Measurements from ENCODE around the gene STOML1. TPM values are rescaled to one million over a fixed set of nuclear protein-coding genes. Genes with fewer than 3 reads are reported as not detected.
A peak's percentile ranks its signal among the peaks of the same experiment; 100 is the strongest.

The STOML1 gene
- polyA plus RNA-seq, 2 of the 4 experiments (the other 2 are of a cell fraction) = 4.3 to 4.9 TPM

GRCh38 chr15:74019734-74020133 lies 27.6 kb upstream of the STOML1 start:
- ATAC-seq = no peak
- CTCF ChIA-PET = interaction anchor here (0.6 kb wide), 1 partner anchor 288 kb away, joined by 3 read pairs; no protein-coding TSS in a partner anchor
- Histone ChIP-seq H3K4me2 (no peak overlapping the region), H3K27ac (no peak overlapping the region), H3K4me3 (no peak overlapping the region), H3K9me3 (no peaks in the 10 kb centered on the region), H3K4me1 (no peaks in the 10 kb centered on the region)
- WGBS (ENCODE audit: missing lambda C conversion rate) = 79% methylated on average over 2 of the region's 2 CpGs
- TF ChIP-seq RARB (CRISPR knock-in tag; IDR thresholded peaks at IDR 0.05) (no peak), RFX5 (IDR thresholded peaks at IDR 0.05) (no peak), NPAS2 (CRISPR knock-in tag; IDR thresholded peaks at IDR 0.05; ENCODE audit: borderline replicate concordance) (no peak), USF2 (IDR thresholded peaks at IDR 0.05) (no peak), MYC (IDR thresholded peaks at IDR 0.05; ENCODE audit: borderline replicate concordance, low read length) (no peak), BHLHE40 (IDR thresholded peaks at IDR 0.05; ENCODE audit: low read depth, low read length) (no peak), ZNF302 (CRISPR knock-in tag; IDR thresholded peaks at IDR 0.05) (no peak), EP300 (IDR thresholded peaks at IDR 0.05) (no peak), ATOH8 (CRISPR knock-in tag; IDR thresholded peaks at IDR 0.05; ENCODE audit: low read depth) (no peak), CHD2 (IDR thresholded peaks at IDR 0.05; ENCODE audit: low read length, partially characterized antibody) (no peak)
- no peak for FAIRE-seq
- POLR2A ChIA-PET = no interaction called here
- no peak for DNase-seq (ENCODE audit: low read depth in 1 of 2, low spot score in 1 of 2)

GRCh38 chr15:74013374-74013894 lies 21.3 kb upstream of the STOML1 start:
- WGBS (ENCODE audit: missing lambda C conversion rate) = 88% methylated on average over 2 of the region's 2 CpGs
- Histone ChIP-seq H3K27ac (no peak overlapping the region), H3K4me2 (no peak overlapping the region), H3K9me3 (no peaks in the 10 kb centered on the region), H3K4me3 (no peak overlapping the region), H3K4me1 (peaks cover 15% of the 10 kb centered on the region)
- TF ChIP-seq PHF8 (IDR thresholded peaks at IDR 0.05; ENCODE audit: borderline replicate concordance, low read depth) = no peak
- peak; percentile 63 for TF ChIP-seq MAFK (IDR thresholded peaks at IDR 0.05; ENCODE audit: partially characterized antibody)
- ChIA-PET CTCF (interaction anchor here (1.0 kb wide), 1 partner anchor 11 kb away, joined by 4 read pairs; no protein-coding TSS in a partner anchor), POLR2A (no interaction called here)
- ATAC-seq (no peak), DNase-seq (ENCODE audit: low read depth in 1 of 2, low spot score in 1 of 2) (no peak), FAIRE-seq (no peak)

- no peak for FAIRE-seq
- 50% methylated on average over 2 of the region's 2 CpGs for WGBS (ENCODE audit: missing lambda C conversion rate)
- Histone ChIP-seq H3K9me3 (no peaks in the 10 kb centered on the region), H3K4me1 (peaks cover 15% of the 10 kb centered on the region), H3K27ac (peak overlapping the region; percentile 41 to 47; a peak in 5 of 6 replicates), H3K4me2 (peak overlapping the region; percentile 57), H3K4me3 (no peak overlapping the region)
- TF ChIP-seq TFCP2L1 (CRISPR knock-in tag; IDR thresholded peaks at IDR 0.05) (no peak), ELK1 (IDR thresholded peaks at IDR 0.05; ENCODE audit: low read depth, low read length) (no peak), FOSB (CRISPR knock-in tag; IDR thresholded peaks at IDR 0.05) (no peak), HES2 (IDR thresholded peaks at IDR 0.05) (no peak), CHD2 (IDR thresholded peaks at IDR 0.05; ENCODE audit: low read length, partially characterized antibody) (no peak), ZC3H11A (IDR thresholded peaks at IDR 0.05) (no peak), EHMT2 (IDR thresholded peaks at IDR 0.05; ENCODE audit: low read depth) (no peak), RARB (CRISPR knock-in tag; IDR thresholded peaks at IDR 0.05) (no peak), KDM1A (IDR thresholded peaks at IDR 0.05; ENCODE audit: low read depth) (no peak), CEBPB (IDR thresholded peaks at IDR 0.05) (no peak), BHLHE40 (IDR thresholded peaks at IDR 0.05; ENCODE audit: low read depth, low read length) (no peak), HDAC2 (IDR thresholded peaks at IDR 0.05) (no peak), HEYL (CRISPR knock-in tag; IDR thresholded peaks at IDR 0.05) (no peak), RFX5 (IDR thresholded peaks at IDR 0.05) (no peak), CHD4 (IDR thresholded peaks at IDR 0.05; ENCODE audit: borderline replicate concordance) (no peak), RNF2 (IDR thresholded peaks at IDR 0.05; ENCODE audit: borderline replicate concordance, low read depth) (no peak), SMC3 (IDR thresholded peaks at IDR 0.05) (no peak)
- no peak for ATAC-seq
- POLR2A ChIA-PET = no interaction called here
- no peak for DNase-seq (ENCODE audit: low read depth in 1 of 2, low spot score in 1 of 2)
- CTCF ChIA-PET = interaction anchor here (1.1 to 3.2 kb wide), 4 partner anchors 16 to 39 kb away, joined by 3 to 9 read pairs (median 6); partner anchors contain the start of gene STOML1
Measured at GRCh38 chr15:74011610-74012009, 19.5 kb upstream of the STOML1 start.
